HUES6 (cell line): Measurements from ENCODE around the gene CCIN.
"Not testable (repeated sequence)": the region's sequence is repeated elsewhere in the genome, so short reads cannot be mapped to it uniquely, and the experiment has no call there.

Experiments
- H3K27ac ChIP-seq: 2 replicates; pipeline ENCODE4 v1.7.0; 2013; ENCODE audit warnings: low read depth, mild to moderate bottlenecking, low read length, inconsistent platforms
- H3K27me3 ChIP-seq: 2 replicates; pipeline ENCODE4 v1.6.1; 2013; ENCODE audit warnings: low read length; ENCODE audit not compliant: control insufficient read depth, insufficient read depth
- H3K36me3 ChIP-seq: 2 replicates; pipeline ENCODE4 v1.6.1; 2013; ENCODE audit warnings: low read length; ENCODE audit not compliant: control insufficient read depth, insufficient read depth
- H3K4me1 ChIP-seq: 2 replicates; pipeline ENCODE4 v1.6.1; 2013; ENCODE audit warnings: low read length; ENCODE audit not compliant: control insufficient read depth, insufficient read depth
- H3K4me3 ChIP-seq: 2 replicates; pipeline ENCODE4 v1.5.1; 2013; ENCODE audit warnings: low read depth, low read length
- H3K9ac ChIP-seq: one replicate; pipeline ENCODE4 v1.6.1; 2013; ENCODE audit warnings: mild to moderate bottlenecking, low read length
- H3K9me3 ChIP-seq: 2 replicates; pipeline ENCODE4 v1.6.1; 2013; ENCODE audit warnings: low read depth, low read length; ENCODE audit not compliant: control insufficient read depth, insufficient read depth

The CCIN gene

GRCh38 chr9:36131666-36132065 lies 37.5 kb upstream of the CCIN start:
- H3K9ac ChIP-seq, H3K27ac ChIP-seq, H3K9me3 ChIP-seq, H3K36me3 ChIP-seq, H3K4me3 ChIP-seq: not testable (repeated sequence)
- peaks cover 62% of the 10 kb centered on the region for H3K27me3 ChIP-seq
- H3K4me1 ChIP-seq, result peaks cover 19% of the 10 kb centered on the region

- no peak overlapping the region for H3K4me3 ChIP-seq
- no peak overlapping the region for H3K9ac ChIP-seq
- H3K27me3 ChIP-seq, result peaks cover 66% of the 10 kb centered on the region
- H3K9me3 ChIP-seq, result no peaks in the 10 kb centered on the region
- peaks cover 20% of the 10 kb centered on the region for H3K4me1 ChIP-seq
- no peaks in the 10 kb centered on the region for H3K36me3 ChIP-seq
- no peak overlapping the region for H3K27ac ChIP-seq
Measured at GRCh38 chr9:36132086-36132485, 37.1 kb upstream of the CCIN start.

GRCh38 chr9:36134761-36135505 lies 34.3 kb upstream of the CCIN start:
- Histone ChIP-seq H3K9me3 (no peaks in the 10 kb centered on the region), H3K27me3 (peaks cover 86% of the 10 kb centered on the region), H3K27ac (no peak overlapping the region), H3K36me3 (no peaks in the 10 kb centered on the region), H3K4me3 (peak overlapping the region; percentile 73), H3K4me1 (peaks cover 28% of the 10 kb centered on the region), H3K9ac (no peak overlapping the region)

- H3K27ac ChIP-seq, result no peak overlapping the region
- H3K4me1 ChIP-seq, result peaks cover 28% of the 10 kb centered on the region
- H3K9me3 ChIP-seq, result no peaks in the 10 kb centered on the region
- peak overlapping the region; percentile 73 for H3K4me3 ChIP-seq
- no peak overlapping the region for H3K9ac ChIP-seq
- H3K36me3 ChIP-seq, result no peaks in the 10 kb centered on the region
- peaks cover 95% of the 10 kb centered on the region for H3K27me3 ChIP-seq
Measured at GRCh38 chr9:36135741-36136271, 33.4 kb upstream of the CCIN start.

- H3K9ac ChIP-seq, result peak within 1 kb of the TSS; percentile 69
- H3K4me1 ChIP-seq, result peaks cover 28% of the 10 kb centered on the region
- no peaks in the 10 kb centered on the region for H3K9me3 ChIP-seq
- H3K27me3 ChIP-seq, result peaks cover 97% of the 10 kb centered on the region
- H3K36me3 ChIP-seq, result no peaks in the 10 kb centered on the region
- H3K27ac ChIP-seq, result no peak within 1 kb of the TSS
- H3K4me3 ChIP-seq, result peak within 1 kb of the TSS; percentile 73
Measured at GRCh38 chr9:36136272-36136893, 32.8 kb upstream of the CCIN start, which contains the start of gene GLIPR2. Gene GLIPR2 (plus strand): TSS chr9:36136733. CDS start chr9:36136779, 46 bp downstream.

GRCh38 chr9:36136894-36137391 lies 32.2 kb upstream of the CCIN start:
- Histone ChIP-seq H3K4me3 (peak overlapping the region; percentile 73), H3K9ac (peak overlapping the region; percentile 69), H3K36me3 (no peaks in the 10 kb centered on the region), H3K27me3 (peaks cover 97% of the 10 kb centered on the region), H3K9me3 (no peaks in the 10 kb centered on the region), H3K27ac (no peak overlapping the region), H3K4me1 (peaks cover 26% of the 10 kb centered on the region)

- Histone ChIP-seq H3K36me3 (no peaks in the 10 kb centered on the region), H3K9ac (peak overlapping the region; percentile 69), H3K27ac (no peak overlapping the region), H3K27me3 (peaks cover 94% of the 10 kb centered on the region), H3K9me3 (no peaks in the 10 kb centered on the region), H3K4me3 (peak overlapping the region; percentile 73), H3K4me1 (peaks cover 25% of the 10 kb centered on the region)
Measured at GRCh38 chr9:36137392-36138004, 31.7 kb upstream of the CCIN start.

- Histone ChIP-seq H3K4me1 (peaks cover 26% of the 10 kb centered on the region), H3K27ac (no peak overlapping the region), H3K36me3 (no peaks in the 10 kb centered on the region), H3K9ac (no peak overlapping the region), H3K4me3 (no peak overlapping the region), H3K9me3 (no peaks in the 10 kb centered on the region), H3K27me3 (peaks cover 84% of the 10 kb centered on the region)
Measured at GRCh38 chr9:36138496-36138895, 30.7 kb upstream of the CCIN start.

GRCh38 chr9:36138901-36139300 lies 30.3 kb upstream of the CCIN start:
- Histone ChIP-seq H3K27ac (no peak overlapping the region), H3K4me3 (no peak overlapping the region), H3K9me3 (no peaks in the 10 kb centered on the region), H3K9ac (no peak overlapping the region), H3K36me3 (no peaks in the 10 kb centered on the region), H3K4me1 (peaks cover 26% of the 10 kb centered on the region), H3K27me3 (peaks cover 81% of the 10 kb centered on the region)

GRCh38 chr9:36140086-36141084 lies 28.8 kb upstream of the CCIN start:
- Histone ChIP-seq H3K27me3 (peaks cover 70% of the 10 kb centered on the region), H3K9ac (no peak overlapping the region), H3K4me1 (peaks cover 19% of the 10 kb centered on the region), H3K4me3 (no peak overlapping the region), H3K27ac (no peak overlapping the region), H3K36me3 (no peaks in the 10 kb centered on the region), H3K9me3 (peaks cover 2% of the 10 kb centered on the region)
